K562 (cell line): Measurements from ENCODE around the gene ERBB3. TPM values are rescaled to one million over a fixed set of nuclear protein-coding genes. Genes with fewer than 3 reads are reported as not detected.

Experiments
- ATAC-seq: fragments of 200-7000 bp; cut with Tn5 transposase; 3 replicates; pipeline ENCODE4 v1.9.1; 2020; ENCODE audit warnings: moderate library complexity
- BruUV-seq: library from RNA; stranded (reverse); fragments of 400-500 nt; replicated peaks from 2 replicates; lab custom pipeline; 2021; lab: Mats Ljungman, UMichigan
- CTCF ChIA-PET: fragments of 300-600 bp; formaldehyde crosslinking; extraction: SDS; loops from one replicate; lab custom pipeline; 2021; ENCODE audit warnings: low intra/inter-chr PET ratio; lab: Yijun Ruan, JAX
- POLR2A ChIA-PET: fragments of 300-600, 350-650 bp; sonication (Branson Sonifier 250); formaldehyde crosslinking; extraction: SDS; loops from one replicate; lab custom pipeline; 2021; ENCODE audit warnings: antibody characterized with exemption, inconsistent platforms; lab: Yijun Ruan, JAX
- DNase-seq, 4 experiments: peaks; one replicate each; pipeline versions ENCODE4 v3.0.0 to v3.0.0-alpha.2; 2011 to 2018; ENCODE audit warnings: low spot score in 3 of 4, mixed read lengths in 3 of 4; ENCODE audit errors: extremely low read depth in 1 of 4
- FAIRE-seq: peaks from 2 replicates; lab custom pipeline; 2011; peaks lifted over from hg19 to GRCh38; lab: Jason Lieb, UNC
- H2AFZ ChIP-seq: 2 replicates; pipeline ENCODE4 v1.6.0; 2011; ENCODE audit warnings: low read depth, low read length, control low read depth, inconsistent platforms
- H3K27ac ChIP-seq: fragments of 200-600 bp; 3 replicates; pipeline ENCODE4 v1.8.0; 2011; ENCODE audit warnings: low read depth, mild to moderate bottlenecking, control low read depth, inconsistent platforms, low read length, moderate library complexity, mixed read lengths; ENCODE audit errors: extremely low read depth
- H3K27me3 ChIP-seq, 2 experiments: fragments of 300-600 bp in 1 of 2; 2 replicates in 1 of 2; 3 replicates in 1 of 2; pipeline versions ENCODE4 v1.6.0 to v1.8.0; 2011; ENCODE audit warnings: inconsistent platforms in 2 of 2, low read length in 2 of 2, mild to moderate bottlenecking in 1 of 2, mixed read lengths in 1 of 2, moderate library complexity in 1 of 2; ENCODE audit not compliant: control insufficient read depth in 2 of 2, insufficient read depth in 2 of 2
- H3K36me3 ChIP-seq: fragments of 300-600 bp; 3 replicates; pipeline ENCODE4 v1.8.0; 2011; ENCODE audit warnings: mild to moderate bottlenecking, low read length, inconsistent platforms; ENCODE audit not compliant: control insufficient read depth, insufficient read depth
- H3K4me1 ChIP-seq, 2 experiments: fragments of 200-600 bp in 1 of 2; replicated peaks in 1 of 2; 2 replicates in 1 of 2; 3 replicates in 1 of 2; pipeline versions ENCODE4 v1.5.1 to v1.8.0; 2011; ENCODE audit warnings: inconsistent platforms in 2 of 2, low read length in 2 of 2, mild to moderate bottlenecking in 1 of 2, mixed read lengths in 1 of 2, moderate library complexity in 1 of 2; ENCODE audit not compliant: control insufficient read depth in 2 of 2, insufficient read depth in 2 of 2
- H3K4me2 ChIP-seq: 2 replicates; pipeline ENCODE4 v1.6.1; 2011; ENCODE audit warnings: low read length, control low read depth, inconsistent platforms, mixed read lengths; ENCODE audit not compliant: insufficient read depth
- H3K4me3 ChIP-seq: fragments of 200-600 bp; sonication (generic), shearing (Covaris generic); 2 replicates; pipeline ENCODE4 v1.5.1; 2016; ENCODE audit warnings: control low read depth, inconsistent platforms
- H3K79me2 ChIP-seq: fragments of 200-600 bp; 3 replicates; pipeline ENCODE4 v1.8.0; 2011; ENCODE audit warnings: low read length, inconsistent platforms; ENCODE audit not compliant: control insufficient read depth, insufficient read depth
- H3K9ac ChIP-seq, 2 experiments: 2 replicates each; pipeline versions ENCODE4 v1.6.0 to v1.6.1; 2011; ENCODE audit warnings: low read depth in 2 of 2, low read length in 2 of 2, control low read depth in 1 of 2, inconsistent platforms in 1 of 2, mild to moderate bottlenecking in 1 of 2, mixed read lengths in 1 of 2; ENCODE audit not compliant: insufficient read depth in 1 of 2
- H3K9me1 ChIP-seq: one replicate; pipeline ENCODE4 v1.6.0; 2011; ENCODE audit warnings: inconsistent platforms, mild to moderate bottlenecking, low read length, moderate library complexity; ENCODE audit not compliant: control insufficient read depth, insufficient read depth
- H3K9me3 ChIP-seq: replicated peaks from 2 replicates; pipeline ENCODE4 v1.5.1; 2011; ENCODE audit warnings: low read depth, low read length, inconsistent platforms; ENCODE audit not compliant: control insufficient read depth, insufficient read depth
- H4K20me1 ChIP-seq: replicated peaks from 2 replicates; pipeline ENCODE4 v1.6.1; 2011; ENCODE audit warnings: low read length, inconsistent platforms, mixed read lengths; ENCODE audit not compliant: control insufficient read depth, insufficient read depth
- ATF3 ChIP-seq, 2 experiments: fragments of 450-650 bp in 1 of 2; sonication (generic) in 1 of 2; formaldehyde crosslinking in 1 of 2; IDR thresholded peaks in 1 of 2; conservative IDR thresholded peaks in 1 of 2; 2 replicates each; pipeline versions ENCODE4 v1.6.1 to v1.8.1; 2016 to 2023; ENCODE audit warnings: mild to moderate bottlenecking in 2 of 2, moderate library complexity in 2 of 2, inconsistent platforms in 1 of 2, missing genetic modification reagents in 1 of 2
- C11orf30 ChIP-seq: fragments of 450-650 bp; IDR thresholded peaks from 2 replicates; pipeline ENCODE4 v1.6.1; 2016; ENCODE audit warnings: low read depth, mild to moderate bottlenecking
- ELF2 ChIP-seq: fragments of 250-450 bp; sonication (Bioruptor Pico); IDR thresholded peaks from 2 replicates; pipeline ENCODE4 v1.5.0; 2021; ENCODE audit warnings: mild to moderate bottlenecking
- FOS ChIP-seq: IDR thresholded peaks from 3 replicates; pipeline ENCODE4 v1.6.1; 2011; ENCODE audit not compliant: insufficient read length; ENCODE audit errors: extremely low read depth
- MAFG ChIP-seq: fragments of 450-650 bp; conservative IDR thresholded peaks from 2 replicates; pipeline ENCODE4 v1.6.1; 2016; ENCODE audit warnings: missing genetic modification characterization, missing compliant biosample characterization
- MYC ChIP-seq, 2 experiments: fragments of 250-450 bp in 1 of 2; sonication (Bioruptor Pico) in 1 of 2; IDR thresholded peaks; 2 replicates each; pipeline versions ENCODE4 v1.5.1 to v1.6.1; 2012 to 2021; ENCODE audit warnings: low read depth in 2 of 2, borderline replicate concordance in 1 of 2, improper control_type of control experiment in 1 of 2, low read length in 1 of 2, mild to moderate bottlenecking in 1 of 2, moderate library complexity in 1 of 2
- MYNN ChIP-seq, 2 experiments: sonication (generic); formaldehyde crosslinking in 1 of 2; IDR thresholded peaks; 2 replicates each; pipeline versions ENCODE4 v1.5.0 to v1.6.1; 2016 to 2020; ENCODE audit warnings: antibody characterized with exemption in 1 of 2, missing genetic modification reagents in 1 of 2
- NFIC ChIP-seq: fragments of 450-650 bp; IDR thresholded peaks from 2 replicates; pipeline ENCODE4 v1.6.1; 2017; ENCODE audit warnings: mild to moderate bottlenecking, inconsistent platforms
- PML ChIP-seq: IDR thresholded peaks from 2 replicates; pipeline ENCODE4 v1.6.1; 2012; ENCODE audit warnings: low read length, inconsistent platforms
- POLR2A ChIP-seq: fragments of 450-650 bp; conservative IDR thresholded peaks from 2 replicates; pipeline ENCODE4 v1.6.1; 2016
- POLR2AphosphoS2 ChIP-seq: IDR thresholded peaks from 2 replicates; pipeline ENCODE4 v1.6.1; 2012; ENCODE audit warnings: low read length, improper control_type of control experiment
- POLR2B ChIP-seq: fragments of 450-650 bp; IDR thresholded peaks from 2 replicates; pipeline ENCODE4 v1.6.1; 2018; ENCODE audit warnings: low read depth; ENCODE audit not compliant: partially characterized antibody
- POLR2H ChIP-seq: IDR thresholded peaks from 2 replicates; pipeline ENCODE4 v1.6.1; 2016; ENCODE audit warnings: missing genetic modification characterization, low read depth, mild to moderate bottlenecking, control low read depth, missing compliant biosample characterization, moderate library complexity
- RB1 ChIP-seq: fragments of 450-650 bp; IDR thresholded peaks from 2 replicates; pipeline ENCODE4 v1.6.1; 2017; ENCODE audit warnings: low read depth, mild to moderate bottlenecking
- SUPT5H ChIP-seq: fragments of 450-650 bp; IDR thresholded peaks from 2 replicates; pipeline ENCODE4 v1.6.1; 2016
- WHSC1 ChIP-seq: IDR thresholded peaks from one replicate; pipeline ENCODE4 v1.6.1; 2012; ENCODE audit warnings: low read length, control low read depth, inconsistent platforms
- ZNF316 ChIP-seq: fragments of 450-650 bp; IDR thresholded peaks from 2 replicates; pipeline ENCODE4 v1.6.1; 2016
- WGBS: fragments of 100-300 bp; shearing (Covaris generic); methylation state at CpG from one replicate; pipeline ENCODE4 v1.1.6; 2016; ENCODE audit warnings: low coverage, mixed read lengths; ENCODE audit not compliant: insufficient coverage; ENCODE audit errors: missing lambda C conversion rate; 5-methylcytosine and 5-hydroxymethylcytosine counted together
- in situ Hi-C: fragments of 300-500 bp; cut with MboI; formaldehyde crosslinking; loops from 4 replicates; pipeline ENCODE4 v1.15.0; 2018; ENCODE audit warnings: inconsistent platforms, mixed read lengths
- intact Hi-C: fragments of 100-400 bp; cut with micrococcal nuclease; formaldehyde crosslinking; loops from 2 replicates; pipeline ENCODE4 v1.14.2; 2022
- polyA plus RNA-seq, 8 experiments: library from polyadenylated mRNA; depleted of rRNA in 4 of 8; stranded (reverse) in 5 of 8; unstranded in 3 of 8; fragments of >200 nt; fragmentation: Nextera tagmentation in 2 of 8; fragmentation: Illumina TruSeq in 1 of 8; extraction: Ambion mirVana in 2 of 8; extraction: Trizol in 1 of 8; gene quantifications; 2 replicates each; pipeline versions ENCODE4 v1.2.1 to v1.2.3, GENCODE V29; 2011 to 2014; ENCODE audit warnings: inconsistent platforms in 1 of 8, missing spikeins in 1 of 8
- total RNA-seq, 7 experiments: library from RNA; depleted of rRNA in 6 of 7; stranded (reverse); fragments of >200 nt in 6 of 7; fragmentation: Illumina TruSeq in 2 of 7; extraction: Trizol in 2 of 7; gene quantifications; 2 replicates each; pipeline versions ENCODE4 v1.2.1 to v1.2.3, GENCODE V29; 2011 to 2021; ENCODE audit warnings: low replicate concordance in 1 of 7
- TF ChIP-seq, protein P1 (sequence below): fragments of 250-450 bp; sonication (Bioruptor Pico); IDR thresholded peaks from 2 replicates; pipeline ENCODE4 v1.8.0; 2022; ENCODE audit warnings: moderate library complexity, mild to moderate bottlenecking, inconsistent platforms
- TF ChIP-seq, protein P2 (sequence below): fragments of 450-650 bp; formaldehyde crosslinking; conservative IDR thresholded peaks from 2 replicates; pipeline ENCODE4 v1.4.0; 2022; ENCODE audit warnings: mild to moderate bottlenecking, missing genetic modification characterization

ERBB3 gene
- total and polyA plus RNA-seq, 9 of the 15 experiments (the other 6 are each of a cell fraction or from before 2014, with no cell fraction given), result 1.5 to 5.4 (median 3.8) TPM

DNA sequence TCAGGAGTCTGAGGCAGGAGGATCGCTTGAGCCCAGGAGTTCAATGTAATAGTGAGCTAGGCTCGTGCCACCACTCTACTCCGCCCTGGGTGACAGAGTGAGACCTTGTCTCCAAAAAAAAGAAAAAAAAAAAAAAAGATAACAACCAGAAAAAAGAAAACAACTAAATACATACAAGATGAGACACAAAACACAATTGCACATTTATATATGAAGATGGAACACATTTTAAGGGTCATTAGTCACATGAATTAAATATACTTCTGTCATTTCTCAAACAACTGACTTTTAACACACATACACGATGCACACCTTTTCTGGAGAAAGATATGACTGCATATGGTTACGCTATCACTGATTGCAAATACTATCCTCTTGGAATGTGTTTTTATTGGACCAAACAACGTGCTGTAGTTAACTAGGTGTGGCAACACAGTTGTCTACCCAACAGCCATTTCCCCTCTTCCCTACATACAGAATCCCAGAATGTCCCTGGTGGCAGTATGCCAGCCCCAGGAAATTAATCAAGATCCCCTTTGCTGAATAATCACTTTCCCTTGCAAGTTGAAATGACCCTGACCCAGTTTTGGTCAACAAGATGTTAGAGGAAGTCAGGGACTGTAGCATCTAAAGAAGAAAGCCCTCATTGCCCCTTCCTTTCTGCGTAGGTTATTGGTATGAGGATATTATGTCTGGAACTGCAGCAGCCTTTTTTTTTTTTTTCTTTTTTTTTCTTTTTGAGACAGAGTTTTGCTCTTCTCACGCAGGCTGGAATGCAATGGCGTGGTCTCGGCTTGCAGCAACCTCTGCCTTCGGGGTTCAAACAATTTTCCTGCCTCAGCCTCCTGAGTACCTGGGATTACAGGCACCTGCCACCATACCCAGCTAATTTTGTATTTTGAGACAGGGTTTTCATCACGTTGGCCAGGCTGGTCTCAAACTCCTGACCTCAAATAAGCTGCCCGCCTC is 66.8 kb downstream of the ERBB3 start:
- Histone ChIP-seq H2AFZ (no peak overlapping the region), H3K9me3 (no peaks in the 10 kb centered on the region), H3K36me3 (peaks cover 47% of the 10 kb centered on the region), H4K20me1 (0 out of 2 replicates have a peak, but pooled peaks cover 3% of the 10 kb centered on the region), H3K9me1 (no peaks in the 10 kb centered on the region), H3K79me2 (peaks cover 7% of the 10 kb centered on the region), H3K4me1 (peaks cover 9 to 10% of the 10 kb centered on the region in 2 experiments; a peak in 3 of 5 replicates), H3K4me3 (no peak overlapping the region), H3K27ac (peak overlapping the region; percentile 31; the same call in 1 of the 3 replicates), H3K27me3 (no peaks in the 10 kb centered on the region), H3K4me2 (no peak overlapping the region)
- in situ Hi-C loops, result no loop called here
- POLR2A ChIA-PET, result interaction anchor here (0.9 kb wide), 1 partner anchor 9 kb away, joined by 3 read pairs; no protein-coding TSS in a partner anchor
- DNase-seq (no peak), FAIRE-seq (peak; percentile 62)
- TF ChIP-seq RB1, result no peak
- TF ChIP-seq, protein P1, sequence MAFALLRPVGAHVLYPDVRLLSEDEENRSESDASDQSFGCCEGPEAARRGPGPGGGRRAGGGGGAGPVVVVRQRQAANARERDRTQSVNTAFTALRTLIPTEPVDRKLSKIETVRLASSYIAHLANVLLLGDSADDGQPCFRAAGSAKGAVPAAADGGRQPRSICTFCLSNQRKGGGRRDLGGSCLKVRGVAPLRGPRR (CRISPR knock-in tag), result no peak
- TF ChIP-seq POLR2B, result peak; percentile 64
- peak; percentile 58 for TF ChIP-seq POLR2AphosphoS2
- no peak for TF ChIP-seq MYC (IDR thresholded peaks at IDR 0.05; ENCODE audit: low read depth, low read length)
- TF ChIP-seq MYC (CRISPR knock-in tag; IDR thresholded peaks at IDR 0.05; ENCODE audit: borderline replicate concordance, low read depth), result peak; percentile 54; the same call in 1 of the 2 replicates
- peak; percentile 73; the same call in 1 of the 2 replicates for TF ChIP-seq C11orf30
- no peak for TF ChIP-seq FOS
- TF ChIP-seq MYNN (IDR thresholded peaks at IDR 0.05), result 0 out of 2 replicates have a peak, but pooled peaks have one; percentile 11
- no peak for TF ChIP-seq MYNN (CRISPR knock-in tag; IDR thresholded peaks at IDR 0.05)
- peak; percentile 58; the same call in 1 of the 2 replicates for TF ChIP-seq ELF2 (CRISPR knock-in tag)
- TF ChIP-seq POLR2H (tag), result peak; percentile 81
- TF ChIP-seq NFIC, result peak; percentile 73
- TF ChIP-seq ATF3 (IDR thresholded peaks at IDR 0.05), result no peak
- no peak for TF ChIP-seq ATF3 (CRISPR knock-in tag; conservative IDR thresholded peaks at IDR 0.05)
- TF ChIP-seq WHSC1, result no peak
- TF ChIP-seq, protein P2, sequence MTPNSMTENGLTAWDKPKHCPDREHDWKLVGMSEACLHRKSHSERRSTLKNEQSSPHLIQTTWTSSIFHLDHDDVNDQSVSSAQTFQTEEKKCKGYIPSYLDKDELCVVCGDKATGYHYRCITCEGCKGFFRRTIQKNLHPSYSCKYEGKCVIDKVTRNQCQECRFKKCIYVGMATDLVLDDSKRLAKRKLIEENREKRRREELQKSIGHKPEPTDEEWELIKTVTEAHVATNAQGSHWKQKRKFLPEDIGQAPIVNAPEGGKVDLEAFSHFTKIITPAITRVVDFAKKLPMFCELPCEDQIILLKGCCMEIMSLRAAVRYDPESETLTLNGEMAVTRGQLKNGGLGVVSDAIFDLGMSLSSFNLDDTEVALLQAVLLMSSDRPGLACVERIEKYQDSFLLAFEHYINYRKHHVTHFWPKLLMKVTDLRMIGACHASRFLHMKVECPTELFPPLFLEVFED (CRISPR knock-in tag), result 0 out of 2 replicates have a peak, but pooled peaks have one; percentile 38
- TF ChIP-seq POLR2A, result peak; percentile 68; the same call in 1 of the 2 replicates
- TF ChIP-seq PML, result 0 out of 2 replicates have a peak, but pooled peaks have one; percentile 10
- TF ChIP-seq SUPT5H, result peak; percentile 64
- 0 out of 2 replicates have a peak, but pooled peaks have one; percentile 20 for TF ChIP-seq MAFG (tag)
- TF ChIP-seq ZNF316, result peak; percentile 53; the same call in 1 of the 2 replicates
- TF ChIP-seq, all 486 proteins: peak for 14
- peak; percentile 58 for ATAC-seq
- intact Hi-C loops, result no loop called here
- CTCF ChIA-PET, result no interaction called here
- 57% methylated on average over 12 of the region's 13 CpGs for WGBS
- H3K9ac ChIP-seq, result no peak overlapping the region
- BruUV-seq, result no TSS peak
